Left lung (tissue), 10 donors: ENCODE results near the gene ITGB3BP. TPM values are rescaled to one million over a fixed set of nuclear protein-coding genes. Genes with fewer than 3 reads are reported as not detected.
"Not testable (repeated sequence)": the region's sequence is repeated elsewhere in the genome, so short reads cannot be mapped to it uniquely, and the experiment has no call there.

ENCODE experiments used
- ATAC-seq: fragments of 200-7000 bp; cut with Tn5 transposase; one replicate; pipeline ENCODE4 v1.9.1; 2020; ENCODE audit warnings: moderate library complexity
- DNase-seq, 4 donors: peaks; one replicate each; pipeline ENCODE4 v3.0.0-alpha.2; 2013 to 2020
- H3K27ac ChIP-seq, 2 donors: fragments of 200-600 bp; sonication (generic) in 1 of 2; one replicate each; pipeline versions ENCODE4 v1.5.0 to v1.8.0; 2020 to 2021
- H3K27me3 ChIP-seq, 2 donors: fragments of 200-600 bp; sonication (generic) in 1 of 2; one replicate each; pipeline versions ENCODE4 v1.5.0 to v1.8.0; 2020 to 2021
- H3K36me3 ChIP-seq, 2 donors: fragments of 200-600 bp; sonication (generic) in 1 of 2; one replicate each; pipeline versions ENCODE4 v1.5.0 to v1.8.0; 2020 to 2021
- H3K4me1 ChIP-seq, 2 donors: fragments of 200-600 bp; one replicate each; pipeline ENCODE4 v1.8.0; 2021
- H3K4me3 ChIP-seq, 2 donors: fragments of 200-600 bp; sonication (generic) in 1 of 2; one replicate each; pipeline versions ENCODE4 v1.5.0 to v1.8.0; 2020 to 2021; ENCODE audit warnings: mild to moderate bottlenecking in 1 of 2
- H3K9me3 ChIP-seq, 2 donors: fragments of 200-600 bp; sonication (generic) in 1 of 2; one replicate each; pipeline versions ENCODE4 v1.5.0 to v1.8.0; 2020 to 2021
- CTCF ChIP-seq, 2 donors: fragments of 200-600 bp; sonication (generic) in 1 of 2; IDR thresholded peaks; one replicate each; pipeline versions ENCODE4 v1.5.0 to v1.8.0; 2021; ENCODE audit warnings: antibody characterized with exemption in 2 of 2
- intact Hi-C, 2 donors: fragments of 100-400 bp; cut with DNase I; formaldehyde crosslinking; loops; one replicate each; pipeline versions ENCODE4 v1.11.2 to v1.14.2; 2022
- polyA plus RNA-seq, 6 donors: library from polyadenylated mRNA; unstranded; fragments of 120-200 nt; gene quantifications; one replicate each; pipeline ENCODE4 v1.2.1, GENCODE V29; 2013; ENCODE audit not compliant: insufficient read length in 6 of 6
- total RNA-seq, 2 donors: library from RNA; stranded (reverse); fragmentation: NEBNext Ultra II Directional; extraction: Animal tissue kit (Norgen Biotek cat#: 25700); gene quantifications; one replicate each; pipeline ENCODE4 v1.2.1, GENCODE V29; 2021
- donor health status: DM: no; HTN: yes; CAD: no.
- donor health status: DM: no; HTN: no; CAD: no.

Gene ITGB3BP
- total and polyA plus RNA-seq, 8 donors: 16.6 to 75.8 (median 62.7) TPM

GRCh38 chr1:63475761-63476160 is 47.3 kb downstream of the ITGB3BP start:
- Histone ChIP-seq H3K27me3 (no peaks in the 10 kb centered on the region), H3K4me3 (no peak overlapping the region), H3K36me3 (no peaks in the 10 kb centered on the region), H3K27ac (no peak overlapping the region), H3K9me3 (no peaks in the 10 kb centered on the region), H3K4me1 (no peaks in the 10 kb centered on the region)
- no peak for TF ChIP-seq CTCF (IDR thresholded peaks at IDR 0.05)
- no peak for ATAC-seq
- DNase-seq: no peak
- intact Hi-C loops: no loop called here

- DNase-seq, H3K4me3 ChIP-seq, H3K36me3 ChIP-seq, H3K27ac ChIP-seq, H3K4me1 ChIP-seq, intact Hi-C loops, H3K9me3 ChIP-seq, H3K27me3 ChIP-seq, ATAC-seq: not testable (repeated sequence)
Measured at GRCh38 chr1:63468683-63469082, 54.3 kb downstream of the ITGB3BP start.

- Histone ChIP-seq H3K27me3 (no peaks in the 10 kb centered on the region), H3K9me3 (peaks cover under 1 to 8% of the 10 kb centered on the region in 2 donors), H3K4me3 (no peak overlapping the region), H3K36me3 (no peaks in the 10 kb centered on the region), H3K27ac (no peak overlapping the region), H3K4me1 (peaks cover 0 to 8% of the 10 kb centered on the region in 2 donors)
- TF ChIP-seq CTCF (IDR thresholded peaks at IDR 0.05): no peak
- intact Hi-C loops: no loop called here
- ATAC-seq (no peak), DNase-seq (no peak)
Measured at GRCh38 chr1:63466759-63467158, 56.3 kb downstream of the ITGB3BP start.

GRCh38 chr1:63466181-63466580 is 56.8 kb downstream of the ITGB3BP start:
- Histone ChIP-seq H3K4me3 (no peak overlapping the region), H3K36me3 (no peaks in the 10 kb centered on the region)
- intact Hi-C loops: no loop called here

GRCh38 chr1:63463248-63463647 is 59.8 kb downstream of the ITGB3BP start:
- no peaks in the 10 kb centered on the region for H3K36me3 ChIP-seq
- no peaks in the 10 kb centered on the region for H3K27me3 ChIP-seq
- ATAC-seq: peak; percentile 21
- DNase-seq: no peak
- H3K9me3 ChIP-seq: peaks cover 3 to 10% of the 10 kb centered on the region in 2 donors
- H3K27ac ChIP-seq: peak overlapping the region in 1 of 2 donors; percentile 65
- no peak for TF ChIP-seq CTCF (IDR thresholded peaks at IDR 0.05)
- intact Hi-C loops: no loop called here
- H3K4me1 ChIP-seq: peaks cover 0 to 8% of the 10 kb centered on the region in 2 donors
- H3K4me3 ChIP-seq: no peak overlapping the region

More at GRCh38 chr1:63466181-63466580, 56.8 kb downstream of the ITGB3BP start:
- Histone ChIP-seq H3K9me3 (peaks cover 3 to 13% of the 10 kb centered on the region in 2 donors), H3K27me3 (no peaks in the 10 kb centered on the region), H3K27ac (no peak overlapping the region), H3K4me1 (peaks cover 0 to 8% of the 10 kb centered on the region in 2 donors)
- no peak for ATAC-seq
- DNase-seq: no peak
- TF ChIP-seq CTCF (IDR thresholded peaks at IDR 0.05): no peak

- DNase-seq: no peak
- Histone ChIP-seq H3K4me3 (no peak overlapping the region), H3K36me3 (no peaks in the 10 kb centered on the region), H3K27ac (no peak overlapping the region), H3K9me3 (peaks cover 3 to 10% of the 10 kb centered on the region in 2 donors), H3K4me1 (peaks cover 0 to 8% of the 10 kb centered on the region in 2 donors), H3K27me3 (no peaks in the 10 kb centered on the region)
- ATAC-seq: no peak
- intact Hi-C loops: no loop called here
- TF ChIP-seq CTCF (IDR thresholded peaks at IDR 0.05): no peak
Measured at GRCh38 chr1:63461661-63462230, 61.3 kb downstream of the ITGB3BP start.
